Measurements from ENCODE around the gene MICAL2.

Gene MICAL2

DNA sequence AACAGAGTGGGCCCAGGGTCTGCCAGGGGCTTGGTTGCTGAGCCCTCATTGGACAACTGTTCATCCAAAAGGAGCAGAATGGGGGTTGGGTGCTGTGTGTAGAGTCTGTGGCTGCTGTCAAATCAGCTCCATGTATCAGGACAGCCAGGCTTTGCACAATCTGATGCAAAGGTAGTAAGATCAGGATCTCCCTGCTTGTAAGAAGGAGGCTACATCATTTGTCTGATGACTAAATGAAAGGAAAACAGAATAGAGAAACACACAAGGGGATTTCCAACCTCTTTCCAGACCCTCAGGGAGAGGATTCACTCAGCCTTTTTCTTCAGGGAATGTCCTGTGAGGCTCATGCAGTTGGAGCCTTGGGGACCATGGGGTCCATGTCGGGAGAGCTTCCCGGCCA, 7.2 kb downstream of the MICAL2 start:
- peak; percentile 34 for DNase-seq

DNA sequence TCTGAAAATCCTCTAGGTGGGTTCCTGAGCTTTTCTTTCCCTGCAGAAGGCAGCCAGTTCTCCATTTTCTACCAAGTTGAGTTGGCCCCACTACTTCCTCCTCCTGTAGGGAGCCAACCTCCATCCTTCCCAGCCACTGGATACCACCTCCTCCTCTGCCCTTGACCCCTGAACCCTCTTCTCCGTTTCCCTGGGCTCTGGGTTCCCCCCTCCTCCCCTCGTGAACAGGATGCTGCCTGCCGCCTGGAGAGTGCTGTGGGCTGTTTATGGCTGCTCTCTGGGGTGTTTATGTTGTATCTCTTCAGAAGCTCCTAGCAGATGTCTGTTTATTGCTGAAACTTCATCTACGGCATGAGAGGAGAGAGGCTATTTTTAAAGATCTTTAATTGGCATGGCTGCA, 8.6 kb downstream of the MICAL2 start:
- no peak for DNase-seq

DNA sequence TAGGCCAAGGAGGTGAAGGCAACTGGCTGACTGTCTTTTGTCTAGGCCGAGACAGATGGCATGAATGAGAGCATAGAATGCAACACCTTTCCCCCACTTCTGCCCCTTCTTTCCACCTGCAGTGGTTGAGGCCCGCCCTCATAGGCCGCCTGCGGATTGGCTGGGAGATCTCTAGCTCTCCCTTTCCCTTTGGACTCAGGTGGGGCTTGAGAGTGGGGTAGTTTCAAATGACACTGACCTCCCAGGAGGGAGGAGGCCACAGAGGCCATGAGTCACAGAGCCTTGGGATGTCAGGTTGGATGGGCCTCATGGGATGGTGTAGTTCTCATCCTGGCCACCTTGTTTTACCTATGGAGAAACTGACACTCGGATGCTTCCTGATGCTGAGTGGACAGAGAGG, 9.1 kb downstream of the MICAL2 start:
- DNase-seq, result no peak

DNA sequence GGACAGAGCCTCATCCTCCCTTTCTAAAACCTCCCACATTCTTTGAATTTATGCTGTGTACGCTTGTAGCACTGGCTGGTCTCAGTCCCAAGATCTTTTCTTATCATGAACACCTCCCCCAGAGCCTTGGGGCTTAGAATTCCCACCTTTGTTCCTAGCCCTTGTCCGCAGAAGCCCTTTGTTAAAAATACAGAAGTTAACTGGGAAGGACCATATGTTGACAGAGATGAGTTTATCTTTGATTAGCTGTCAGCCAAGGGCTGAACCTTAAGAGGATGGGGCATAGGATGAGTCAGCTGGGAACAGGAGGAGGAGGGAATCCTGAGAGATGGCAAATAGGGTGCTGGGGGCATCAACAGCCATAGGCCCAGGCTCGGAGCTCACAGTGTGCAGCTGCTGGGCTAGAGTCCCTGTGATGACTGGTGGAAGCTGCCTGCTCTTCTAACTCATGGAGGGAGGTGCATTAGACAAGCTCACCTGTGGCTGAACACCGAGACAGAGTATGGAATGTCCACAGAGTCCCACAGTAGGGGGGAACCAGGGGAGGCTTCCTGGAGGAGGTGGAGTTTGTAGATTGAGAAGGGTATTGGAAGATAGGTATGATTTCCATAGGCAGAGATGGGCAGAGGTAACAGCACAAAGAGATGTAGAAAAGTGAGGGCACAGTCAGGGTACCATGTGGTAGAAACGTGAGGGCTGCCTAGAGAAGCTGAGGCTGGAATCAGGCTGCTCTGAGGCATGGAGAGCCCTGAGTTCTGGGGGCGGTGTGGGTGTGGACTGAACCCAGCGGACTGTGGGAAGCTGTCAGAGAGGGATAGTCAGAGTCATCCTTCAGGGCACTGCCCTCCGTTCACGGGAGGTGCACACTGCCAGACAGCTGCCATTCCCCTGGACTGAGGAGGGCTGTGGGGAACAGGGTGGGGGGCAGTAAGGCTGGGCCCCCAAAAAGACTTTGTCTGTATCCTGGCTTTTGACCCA, 9.9 kb downstream of the MICAL2 start:
- DNase-seq, result no peak

DNA sequence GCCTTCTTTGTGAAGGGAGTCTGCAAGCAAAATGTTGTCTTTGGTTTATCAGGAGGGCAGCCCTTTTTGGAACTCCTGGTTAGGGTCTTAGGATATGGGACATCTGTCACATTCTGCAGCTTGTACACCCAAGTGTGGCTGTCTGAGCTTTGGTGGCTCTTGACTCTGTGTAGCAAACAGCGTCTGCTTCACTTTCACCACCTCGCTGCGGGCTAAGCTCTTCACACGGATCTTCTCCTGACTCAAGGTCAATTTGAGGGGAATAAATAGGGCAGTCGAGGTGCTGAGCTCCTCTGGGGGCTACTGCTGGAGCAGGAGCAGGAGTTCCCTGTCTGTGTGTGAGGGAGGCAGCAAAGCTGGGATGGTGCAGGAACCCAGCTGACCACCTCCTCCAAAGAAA, 10.6 kb downstream of the MICAL2 start:
- no peak for DNase-seq

DNA sequence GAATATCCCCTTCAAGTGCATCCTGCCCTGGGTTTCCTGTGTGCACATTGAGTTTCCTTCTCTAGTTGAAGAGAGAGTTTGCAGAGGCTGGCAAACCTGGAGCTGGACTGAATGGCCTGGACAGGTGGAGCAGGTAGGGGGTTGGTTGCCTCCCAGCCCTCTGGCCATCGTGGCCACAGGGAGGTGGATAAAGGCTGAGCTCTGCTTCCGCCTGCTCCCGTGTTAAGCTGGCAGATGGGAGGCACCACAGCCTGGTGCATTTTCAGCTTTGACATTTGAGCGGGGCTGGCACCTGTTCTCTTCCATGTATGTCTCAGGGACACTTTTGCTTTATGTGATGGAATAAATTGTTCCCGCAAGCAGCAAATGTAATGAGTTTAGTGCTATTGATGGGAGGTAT, 11.1 kb downstream of the MICAL2 start:
- no peak for DNase-seq

DNA sequence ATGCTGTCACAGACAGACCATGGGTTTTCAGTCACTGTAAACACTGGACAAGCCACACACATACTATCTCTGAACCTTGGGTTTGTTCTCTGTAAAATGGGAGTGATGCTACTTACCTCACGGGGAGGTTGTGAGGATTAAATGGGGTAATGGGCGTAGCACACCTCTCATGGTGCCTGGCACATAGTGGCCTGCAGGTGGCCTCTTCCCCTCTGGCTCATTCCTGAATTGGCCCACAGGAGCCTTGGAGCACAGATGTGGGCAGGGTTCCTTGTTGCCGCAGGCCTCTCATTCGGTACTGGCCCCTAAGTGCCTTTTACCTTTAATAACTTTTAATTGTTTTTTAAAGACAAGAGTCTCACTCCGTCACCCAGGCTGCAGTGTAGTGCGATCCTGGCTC, 11.7 kb downstream of the MICAL2 start:
- no peak for DNase-seq

DNA sequence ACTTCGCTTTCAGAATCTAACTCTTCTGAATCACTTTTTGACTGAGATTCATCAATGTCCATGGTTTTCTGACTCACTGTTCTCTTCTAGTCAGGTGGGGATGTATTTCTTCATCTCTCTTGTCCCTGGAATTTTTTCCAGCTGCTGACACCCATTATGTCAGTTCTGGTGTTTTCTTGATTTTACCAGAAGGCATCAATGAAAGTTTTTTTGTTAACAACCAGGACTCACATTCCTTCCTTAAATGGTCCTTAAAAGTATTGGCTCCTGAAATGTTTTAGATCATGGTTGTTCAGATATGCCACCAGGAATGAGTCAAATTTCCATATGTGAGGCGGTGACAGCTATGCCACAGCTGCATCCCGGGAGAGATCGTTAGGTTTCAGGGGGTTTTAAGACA, 12.9 kb downstream of the MICAL2 start:
- DNase-seq, result no peak

DNA sequence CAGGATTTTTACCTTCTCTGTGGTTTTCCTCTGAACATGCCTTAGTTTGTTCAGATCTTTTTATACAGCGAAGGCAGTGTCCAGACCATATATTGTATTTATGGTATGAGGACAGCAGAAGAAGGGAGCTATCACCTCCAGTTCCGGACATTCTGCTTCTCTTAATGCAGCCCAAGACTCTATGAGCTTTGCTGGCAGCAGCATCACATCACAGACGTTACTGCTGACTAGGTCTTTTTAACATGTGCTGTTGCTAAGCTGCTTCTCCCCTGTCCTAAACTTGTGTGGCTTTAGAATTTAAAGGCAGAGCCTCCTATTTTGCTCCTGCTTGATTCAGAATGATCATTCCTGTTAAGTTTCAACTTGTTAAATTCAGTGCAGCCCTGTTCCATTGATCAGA, 13.4 kb downstream of the MICAL2 start:
- no peak for DNase-seq

DNA sequence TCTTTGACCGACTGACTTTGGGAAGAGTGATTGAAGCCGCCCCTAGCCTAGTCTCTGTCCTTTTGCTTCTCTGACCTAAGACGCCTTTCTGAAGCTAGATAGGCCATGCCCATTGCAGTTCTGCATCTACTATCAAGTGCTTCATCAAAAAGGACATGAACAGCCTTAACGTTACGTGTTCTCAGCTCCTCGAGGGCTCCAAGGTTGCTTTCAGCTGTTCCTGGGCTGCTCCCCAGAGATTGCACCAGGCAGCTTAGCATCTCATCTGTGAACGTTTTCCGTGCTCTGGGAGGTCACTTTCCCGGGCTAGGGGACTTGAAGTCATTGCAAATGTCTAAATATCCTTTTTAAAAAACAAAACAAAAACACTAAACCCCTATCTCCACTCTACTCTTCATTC, 13.9 kb downstream of the MICAL2 start:
- no peak for DNase-seq

DNA sequence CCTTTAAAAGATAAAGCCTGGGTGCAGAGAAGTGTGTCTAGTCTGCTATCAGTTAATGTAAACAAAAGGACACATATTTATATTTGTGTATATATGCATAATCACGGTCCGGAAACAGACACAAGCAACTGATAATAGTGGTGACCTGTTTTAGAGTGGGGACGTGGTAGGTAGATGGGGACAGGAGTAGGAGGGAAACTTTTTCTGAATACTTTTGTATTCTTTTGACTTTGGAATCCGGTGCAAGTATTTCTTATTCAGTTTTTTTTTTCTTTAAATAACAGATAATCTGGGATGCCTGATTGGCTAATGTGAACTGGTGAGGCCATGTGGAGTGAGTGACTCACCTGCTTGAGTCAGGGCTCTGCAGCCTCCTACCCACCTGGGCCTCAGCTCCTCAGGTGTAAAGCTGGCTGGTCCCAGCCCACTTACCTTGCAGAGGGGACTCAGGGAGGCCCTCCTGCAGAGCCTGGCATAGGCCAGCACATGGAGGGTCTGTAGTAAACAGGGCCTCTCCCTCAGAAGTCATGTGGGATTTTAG, 15.3 kb downstream of the MICAL2 start:
- DNase-seq, result no peak

DNA sequence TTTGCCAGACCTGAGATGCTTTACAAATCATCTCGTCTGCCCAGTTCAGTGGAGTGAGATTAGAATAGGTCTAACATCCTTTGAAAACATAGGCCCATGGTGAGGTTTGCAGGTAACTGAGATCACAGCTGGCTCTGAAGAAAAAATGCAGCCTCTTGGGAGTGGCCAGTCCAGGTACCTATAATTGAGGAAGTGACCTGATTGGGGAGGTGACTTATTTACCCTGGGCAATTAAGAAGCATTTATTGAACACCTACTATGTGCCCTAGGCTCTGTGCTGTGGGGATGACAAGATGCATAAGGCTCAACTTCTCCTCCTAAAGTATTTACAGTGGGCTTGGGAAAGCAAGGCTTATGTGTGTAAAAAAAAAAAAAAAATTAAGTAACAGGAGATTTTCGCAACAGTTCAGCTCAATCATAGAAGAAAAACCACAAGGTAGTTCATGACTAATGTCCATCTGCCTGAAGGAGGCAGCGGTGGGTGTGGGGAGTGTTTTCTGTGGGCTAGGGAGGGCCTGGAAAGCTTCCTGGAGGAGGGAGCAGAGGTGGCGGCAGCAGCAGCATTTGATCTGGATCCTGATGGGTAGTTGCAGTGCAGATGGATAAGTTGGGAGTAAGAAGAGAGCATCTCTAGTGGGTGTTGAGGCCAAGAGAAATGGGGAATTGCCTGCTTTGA, 16.1 kb downstream of the MICAL2 start:
- peak; percentile 24 for DNase-seq

DNA sequence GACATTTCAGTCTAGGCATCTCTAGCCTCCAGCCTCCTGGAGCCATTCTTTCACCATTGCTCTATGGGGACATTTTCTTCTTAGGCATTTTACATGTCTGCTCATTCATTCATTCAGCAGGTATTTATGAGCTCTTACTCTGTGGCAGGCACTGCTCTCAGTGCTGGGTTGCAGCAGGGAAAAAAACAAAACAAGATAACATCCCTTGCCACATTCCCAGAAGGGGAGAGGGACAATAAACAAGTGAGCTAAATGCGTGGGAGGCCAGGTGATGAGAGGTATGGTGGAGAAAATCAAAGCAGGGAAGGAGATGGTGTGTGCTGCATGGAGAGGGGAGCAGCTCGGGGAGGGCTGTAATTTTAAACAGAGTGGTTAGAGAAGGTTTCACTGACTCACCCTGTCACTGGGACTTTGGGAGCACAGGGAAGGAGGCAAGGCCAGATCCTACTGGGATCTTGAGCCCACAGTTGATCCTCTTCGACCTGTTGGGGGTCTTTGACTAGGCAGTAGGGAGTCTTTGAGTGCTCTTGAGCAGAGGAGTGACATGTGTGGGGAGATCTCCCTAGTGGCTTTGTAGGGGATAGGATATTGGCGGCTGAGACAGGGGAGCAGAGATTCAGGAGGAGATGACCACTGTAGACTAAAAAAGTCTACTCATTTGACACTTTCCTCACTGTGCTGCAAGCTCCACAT, 17.0 kb downstream of the MICAL2 start:
- no peak for DNase-seq

DNA sequence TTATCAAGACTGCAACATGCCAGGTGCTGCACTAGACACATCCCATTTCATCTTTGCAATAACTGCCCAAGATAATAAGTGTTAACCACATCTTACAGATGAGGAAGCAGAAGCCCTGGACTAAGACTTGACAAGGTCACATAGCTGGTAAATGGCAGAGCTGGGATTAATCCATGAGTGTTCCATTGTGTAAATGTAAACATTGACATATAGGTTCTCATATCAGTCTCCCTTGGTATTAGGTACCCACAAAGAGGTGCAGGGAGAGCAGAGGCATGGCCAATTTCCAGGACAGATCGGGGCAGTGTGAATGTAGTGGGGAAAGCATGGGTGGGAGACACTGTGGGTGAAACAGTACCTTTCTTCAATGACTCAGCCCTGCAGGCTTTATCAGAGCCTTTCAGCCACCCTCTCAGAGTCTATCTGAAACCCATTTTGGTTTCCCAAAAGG, 17.9 kb downstream of the MICAL2 start:
- no peak for DNase-seq

DNA sequence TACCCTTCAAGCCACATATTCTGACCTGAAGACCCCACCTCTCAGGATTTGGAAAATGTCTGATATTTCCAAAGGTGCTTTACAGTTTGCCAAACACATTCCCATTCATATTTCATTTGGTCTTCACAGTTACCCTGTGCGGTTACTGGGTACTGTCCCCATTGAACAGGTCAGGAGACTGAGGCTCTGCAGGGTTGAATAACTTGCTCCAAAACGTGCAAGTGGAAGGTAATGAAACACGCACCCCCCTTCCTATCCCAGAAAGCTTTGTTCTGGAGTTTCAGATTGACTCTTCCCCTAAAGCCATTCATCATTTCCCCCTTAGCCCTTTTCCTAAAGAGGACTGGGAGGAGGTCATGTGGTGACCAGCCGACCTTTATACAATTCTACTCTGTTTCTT, 18.8 kb downstream of the MICAL2 start:
- peak; percentile 24 for DNase-seq

DNA sequence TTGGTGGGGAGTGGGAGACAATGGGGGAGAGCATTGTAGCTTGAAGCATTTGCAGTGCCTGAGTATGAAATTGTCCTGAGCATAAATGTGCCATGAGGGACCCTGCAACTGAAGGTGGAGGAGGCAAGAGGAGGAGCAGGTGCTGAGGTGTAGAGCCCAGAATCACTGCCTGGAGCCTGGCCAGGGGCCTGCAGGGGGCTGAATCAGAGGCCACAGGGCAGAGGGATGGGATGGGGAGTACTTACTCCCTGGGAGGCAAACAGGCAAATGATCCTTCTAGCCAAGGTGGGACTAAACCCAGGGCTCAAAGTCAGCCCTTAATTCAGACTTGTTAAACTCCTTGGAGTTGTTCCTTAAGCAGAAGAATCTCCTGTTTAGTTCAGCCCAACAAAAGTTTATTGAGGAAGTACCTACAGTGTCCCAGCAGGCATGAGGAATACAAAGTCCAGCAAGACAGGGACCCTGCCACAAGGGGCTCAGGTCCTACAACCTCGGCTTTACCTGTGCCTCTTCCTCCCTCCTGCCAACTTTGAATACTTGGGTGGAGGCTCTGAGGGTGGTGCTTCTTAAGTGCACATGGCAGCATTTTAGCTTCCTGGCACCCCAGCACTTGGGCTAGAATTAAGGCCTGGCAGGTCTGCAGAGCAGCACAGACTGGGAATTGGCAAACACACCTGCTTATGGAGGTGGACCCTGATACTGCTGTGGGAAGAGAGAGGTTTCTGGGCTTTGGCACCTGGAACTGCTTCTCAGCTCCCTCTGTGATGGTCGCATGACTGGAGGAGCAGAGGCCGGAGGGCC, 20.0 kb downstream of the MICAL2 start:
- no peak for DNase-seq

DNA sequence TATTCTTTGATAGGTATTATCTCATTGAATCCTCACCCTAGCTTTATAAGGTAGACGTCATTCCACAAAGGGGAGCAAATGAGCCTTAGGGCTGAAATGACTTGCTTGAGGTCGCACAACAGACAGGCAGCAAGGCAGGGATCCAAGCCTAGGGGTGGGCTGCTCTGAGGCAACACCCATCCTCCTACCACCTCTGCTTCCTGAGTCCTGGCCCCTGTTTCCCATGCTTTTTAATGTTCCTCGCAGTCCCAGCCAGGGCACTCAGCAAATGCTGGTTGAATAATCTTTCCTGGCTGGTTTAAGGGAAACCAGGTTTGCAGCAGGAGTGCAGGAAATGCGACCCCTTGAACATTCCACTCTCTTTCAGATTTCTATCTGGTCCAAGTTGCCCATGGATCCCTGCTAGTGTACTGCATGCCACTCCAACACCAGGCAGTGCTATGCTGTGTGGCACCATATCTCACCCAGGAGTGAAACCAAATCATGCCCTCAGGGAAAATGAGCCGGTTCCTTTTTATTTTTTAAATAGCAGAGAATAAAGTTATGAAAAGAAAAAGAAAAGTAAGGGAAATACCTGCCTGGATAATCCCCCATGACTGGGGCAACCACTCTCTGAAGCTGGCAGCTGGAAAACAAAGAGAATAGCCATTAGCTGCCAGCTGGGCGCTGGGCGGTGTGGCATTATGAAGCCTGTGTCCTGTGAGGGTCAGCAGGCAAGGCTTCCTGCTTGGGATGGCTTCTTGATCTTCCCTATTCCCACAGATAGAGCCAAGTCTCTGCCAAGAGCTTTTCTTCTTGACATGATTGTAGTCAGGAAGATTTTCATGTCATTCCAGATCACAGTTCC, 21.8 kb downstream of the MICAL2 start:
- no peak for DNase-seq

DNA sequence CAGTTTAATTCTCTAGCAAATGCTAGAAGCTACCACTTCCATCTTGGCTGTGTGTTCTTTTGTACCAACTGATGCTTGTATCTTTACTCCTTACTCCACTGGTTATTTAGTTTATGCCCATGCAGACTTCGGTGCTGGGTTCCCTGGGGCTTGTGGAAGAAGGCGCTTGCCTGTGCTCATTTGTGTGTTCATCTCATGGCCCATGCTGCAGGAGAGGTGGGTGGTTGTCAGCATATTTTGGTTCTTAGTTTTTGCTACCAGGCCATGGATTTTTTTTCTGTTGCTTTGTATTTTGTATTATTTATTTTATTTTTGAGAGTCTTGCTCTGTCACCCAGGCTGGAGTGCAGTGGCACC, 22.4 kb downstream of the MICAL2 start:
- no peak for DNase-seq

DNA sequence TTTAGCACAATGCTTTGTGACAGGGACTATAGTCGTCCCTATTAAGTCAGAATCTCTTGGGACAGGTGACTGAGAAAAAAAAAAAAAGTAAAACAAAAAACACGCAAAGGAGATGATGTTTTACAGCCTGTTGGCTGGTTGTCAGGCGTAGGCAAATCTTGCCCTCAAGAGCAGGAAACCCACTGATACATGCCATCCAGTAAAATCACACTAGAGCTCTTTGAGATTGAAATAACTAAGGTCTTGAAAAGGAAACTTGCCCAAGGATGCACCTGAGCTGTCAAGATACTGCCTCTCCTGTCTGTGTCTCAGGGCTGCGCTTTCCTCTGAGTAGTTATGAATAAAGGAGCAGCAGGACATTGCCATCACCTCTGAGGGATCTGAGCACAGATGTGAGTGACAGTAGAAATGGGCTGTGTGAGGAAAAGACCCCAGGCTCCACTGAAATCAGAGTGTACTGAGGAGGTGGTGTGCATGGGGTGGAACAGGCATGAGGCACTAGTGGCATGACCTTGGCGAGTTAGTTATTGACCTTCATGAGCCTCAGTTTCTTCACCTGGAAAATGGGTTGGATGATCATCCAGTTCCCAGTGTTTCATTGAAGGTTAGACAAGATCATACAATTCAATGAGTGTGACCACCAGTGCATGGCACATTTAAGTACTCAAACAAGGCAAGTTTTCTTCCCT, 23.3 kb downstream of the MICAL2 start:
- DNase-seq, result no peak

DNA sequence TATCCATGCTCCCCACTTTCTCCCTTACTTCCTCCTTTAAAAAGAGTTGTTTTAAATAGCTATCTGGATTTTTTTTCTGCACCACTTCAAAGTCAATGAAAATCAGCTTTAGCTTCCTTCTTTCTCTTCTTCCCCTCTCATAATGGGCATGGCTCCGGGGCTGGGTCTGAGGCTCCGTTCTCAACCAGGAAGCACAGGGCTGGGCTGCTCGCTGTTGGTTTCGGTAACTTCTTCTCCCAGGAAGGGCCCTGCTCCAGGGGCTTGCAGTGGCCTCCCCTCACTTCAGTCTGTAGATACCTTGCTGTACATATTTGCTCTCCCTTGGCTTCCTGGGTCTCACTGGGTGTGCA, 23.8 kb downstream of the MICAL2 start:
- DNase-seq, result no peak

DNA sequence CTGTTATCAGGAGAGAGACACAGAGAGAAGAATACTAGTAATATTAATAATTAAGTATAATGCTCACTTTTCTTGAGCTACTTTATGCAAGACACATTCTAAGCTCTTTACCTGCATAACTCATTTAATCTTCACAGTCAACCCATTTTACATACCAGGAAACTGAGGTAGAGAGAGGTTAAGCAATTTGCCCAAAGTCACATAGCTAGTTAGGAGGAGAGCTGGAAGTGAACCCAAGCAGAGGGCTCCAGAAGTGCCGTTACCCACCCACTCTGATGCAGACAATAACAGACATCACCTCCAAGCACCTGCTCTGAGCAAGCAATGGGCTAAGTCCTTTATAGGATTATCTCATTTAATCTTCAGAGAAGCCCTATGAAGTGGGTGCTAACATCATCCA, 24.8 kb downstream of the MICAL2 start:
- no peak for DNase-seq
